NCI-H2196 (cell line): ENCODE results near the gene SOX10.
"Not testable (repeated sequence)": the region's sequence is repeated elsewhere in the genome, so short reads cannot be mapped to it uniquely, and the experiment has no call there.

Experiments
- DNase-seq: peaks from one replicate; lab custom pipeline; 2025; ENCODE audit not compliant: unreplicated experiment; lab: John Stamatoyannopoulos, UW

SOX10 gene

GRCh38 chr22:37986371-37986770 lies 2.0 kb upstream of the SOX10 start:
- no peak for DNase-seq

GRCh38 chr22:37985751-37986281 lies 1.5 kb upstream of the SOX10 start:
- DNase-seq, result no peak

- no peak for DNase-seq
Observed at GRCh38 chr22:37985050-37985585, 763 bp upstream of the SOX10 start.

GRCh38 chr22:37982938-37983859 lies 1.2 kb downstream of the SOX10 start:
- DNase-seq, result no peak

- DNase-seq, result no peak
Observed at GRCh38 chr22:37982151-37982785, 2.1 kb downstream of the SOX10 start.

- no peak for DNase-seq
Observed at GRCh38 chr22:37981282-37982011, 2.9 kb downstream of the SOX10 start.

- no peak for DNase-seq
Observed at GRCh38 chr22:37979782-37980181, 4.6 kb downstream of the SOX10 start.

GRCh38 chr22:37976547-37976946 lies 7.8 kb downstream of the SOX10 start:
- DNase-seq, result no peak

- not testable (repeated sequence) for DNase-seq
Observed at GRCh38 chr22:37976022-37976421, 8.3 kb downstream of the SOX10 start.

GRCh38 chr22:37975153-37975552 lies 9.2 kb downstream of the SOX10 start:
- no peak for DNase-seq

GRCh38 chr22:37973271-37974170 lies 10.8 kb downstream of the SOX10 start:
- no peak for DNase-seq

GRCh38 chr22:37972527-37972926 lies 11.8 kb downstream of the SOX10 start:
- DNase-seq, result no peak

- no peak for DNase-seq
Observed at GRCh38 chr22:37971475-37972434, 12.6 kb downstream of the SOX10 start.

GRCh38 chr22:37970864-37971263 lies 13.5 kb downstream of the SOX10 start:
- no peak for DNase-seq

- no peak for DNase-seq
Observed at GRCh38 chr22:37968452-37969251, 15.7 kb downstream of the SOX10 start.

- no peak for DNase-seq
Observed at GRCh38 chr22:37967637-37968451, 16.5 kb downstream of the SOX10 start.

- no peak for DNase-seq
Observed at GRCh38 chr22:37967147-37967546, 17.2 kb downstream of the SOX10 start.
